D721Med (cell line): ENCODE data around the gene EVI2A.
"Not testable (repeated sequence)": the region's sequence is repeated elsewhere in the genome, so short reads cannot be mapped to it uniquely, and the experiment has no call there.

Experiments used
- DNase-seq: peaks from one replicate; pipeline ENCODE4 v3.0.0; 2011; ENCODE audit warnings: low spot score; ENCODE audit not compliant: insufficient read length
- FAIRE-seq: peaks from 2 replicates; lab custom pipeline; 2011; peaks lifted over from hg19 to GRCh38; lab: Jason Lieb, UNC
- CTCF ChIP-seq: IDR thresholded peaks from 2 replicates; pipeline ENCODE4 v1.5.1; 2012; ENCODE audit warnings: mild to moderate bottlenecking, control low read depth; ENCODE audit not compliant: insufficient read depth; ENCODE audit errors: missing control alignments

EVI2A gene

GRCh38 chr17:31289790-31290189 lies 31.6 kb downstream of the EVI2A start:
- no peak for FAIRE-seq
- TF ChIP-seq CTCF = no peak

DNA sequence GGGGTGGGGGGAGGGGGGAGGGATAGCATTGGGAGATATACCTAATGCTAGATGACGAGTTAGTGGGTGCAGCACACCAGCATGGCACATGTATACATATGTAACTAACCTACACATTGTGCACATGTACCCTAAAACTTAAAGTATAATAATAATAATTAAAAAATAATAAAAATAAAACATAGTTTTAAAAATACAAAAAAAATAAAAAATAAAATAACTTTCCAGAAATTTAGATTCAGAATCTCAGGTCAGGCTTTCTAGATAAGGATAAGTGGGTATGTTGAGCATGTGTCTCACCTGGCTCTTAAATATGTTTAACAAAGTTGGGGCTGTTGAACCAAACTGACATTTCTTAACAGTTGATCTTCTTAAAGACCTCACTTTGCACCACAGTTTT lies 33.5 kb downstream of the EVI2A start:
- DNase-seq, FAIRE-seq: not testable (repeated sequence)

More at GRCh38 chr17:31289790-31290189, 31.6 kb downstream of the EVI2A start:
- DNase-seq = no peak

- TF ChIP-seq CTCF = no peak
- peak; percentile 66 for FAIRE-seq
- DNase-seq = no peak
Observed at GRCh38 chr17:31286587-31286986, 34.8 kb downstream of the EVI2A start.

- TF ChIP-seq CTCF = no peak
Observed at GRCh38 chr17:31283841-31284240, 37.6 kb downstream of the EVI2A start.

GRCh38 chr17:31281061-31281460 lies 40.4 kb downstream of the EVI2A start:
- no peak for TF ChIP-seq CTCF
- FAIRE-seq (no peak), DNase-seq (no peak)

More at GRCh38 chr17:31283841-31284240, 37.6 kb downstream of the EVI2A start:
- FAIRE-seq (peak; percentile 48), DNase-seq (no peak)

GRCh38 chr17:31279401-31279800 lies 42.0 kb downstream of the EVI2A start:
- no peak for DNase-seq
- no peak for TF ChIP-seq CTCF
- no peak for FAIRE-seq

- no peak for TF ChIP-seq CTCF
- DNase-seq (no peak), FAIRE-seq (no peak)
Observed at GRCh38 chr17:31275116-31275515, 46.3 kb downstream of the EVI2A start.

DNA sequence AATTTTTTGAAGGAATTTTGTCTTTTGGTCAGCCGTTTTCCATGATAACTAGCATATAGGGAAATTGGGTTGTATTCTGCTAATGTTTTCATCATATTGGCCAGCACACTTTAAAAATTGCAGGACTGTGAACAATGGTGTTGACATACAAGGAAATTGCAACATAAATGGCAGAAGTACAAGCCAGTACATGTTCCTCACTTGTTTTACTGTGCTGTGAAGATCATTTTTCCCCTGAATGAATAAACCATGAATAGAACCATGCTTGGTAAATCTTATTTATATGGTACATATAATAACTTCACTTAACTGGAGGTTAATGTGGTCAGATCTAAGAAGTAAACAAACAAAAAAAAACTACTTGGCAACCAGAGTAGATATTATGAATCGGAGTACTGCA lies 47.2 kb downstream of the EVI2A start:
- DNase-seq (no peak), FAIRE-seq (no peak)
- no peak for TF ChIP-seq CTCF
